Stimulated activated naive CD8-positive, alpha-beta T cell treated with anti-CD3 and anti-CD28 coated beads, Interleukin-15, Interleukin-2, amounts not matched to agents 100 ng/mL and 50 ng/mL, for 24 hours (primary cell): ENCODE data around the gene SNX4.
"Not testable (repeated sequence)": the region's sequence is repeated elsewhere in the genome, so short reads cannot be mapped to it uniquely, and the experiment has no call there.

Experiments
- H3K27ac Mint-ChIP-seq: one replicate; pipeline ENCODE4 v1.8.0; 2021; ENCODE audit warnings: mild to moderate bottlenecking, mixed read lengths
- H3K27me3 Mint-ChIP-seq: one replicate; pipeline ENCODE4 v1.8.0; 2021; ENCODE audit warnings: mixed read lengths
- H3K36me3 Mint-ChIP-seq: one replicate; pipeline ENCODE4 v1.8.0; 2021; ENCODE audit warnings: low read depth, mixed read lengths
- H3K4me1 Mint-ChIP-seq: one replicate; pipeline ENCODE4 v1.8.0; 2021; ENCODE audit warnings: low read depth, mixed read lengths
- H3K4me3 Mint-ChIP-seq: one replicate; pipeline ENCODE4 v1.8.0; 2021; ENCODE audit warnings: mild to moderate bottlenecking, mixed read lengths
- H3K9me3 Mint-ChIP-seq: one replicate; pipeline ENCODE4 v1.8.0; 2021; ENCODE audit warnings: mixed read lengths

Gene SNX4

DNA sequence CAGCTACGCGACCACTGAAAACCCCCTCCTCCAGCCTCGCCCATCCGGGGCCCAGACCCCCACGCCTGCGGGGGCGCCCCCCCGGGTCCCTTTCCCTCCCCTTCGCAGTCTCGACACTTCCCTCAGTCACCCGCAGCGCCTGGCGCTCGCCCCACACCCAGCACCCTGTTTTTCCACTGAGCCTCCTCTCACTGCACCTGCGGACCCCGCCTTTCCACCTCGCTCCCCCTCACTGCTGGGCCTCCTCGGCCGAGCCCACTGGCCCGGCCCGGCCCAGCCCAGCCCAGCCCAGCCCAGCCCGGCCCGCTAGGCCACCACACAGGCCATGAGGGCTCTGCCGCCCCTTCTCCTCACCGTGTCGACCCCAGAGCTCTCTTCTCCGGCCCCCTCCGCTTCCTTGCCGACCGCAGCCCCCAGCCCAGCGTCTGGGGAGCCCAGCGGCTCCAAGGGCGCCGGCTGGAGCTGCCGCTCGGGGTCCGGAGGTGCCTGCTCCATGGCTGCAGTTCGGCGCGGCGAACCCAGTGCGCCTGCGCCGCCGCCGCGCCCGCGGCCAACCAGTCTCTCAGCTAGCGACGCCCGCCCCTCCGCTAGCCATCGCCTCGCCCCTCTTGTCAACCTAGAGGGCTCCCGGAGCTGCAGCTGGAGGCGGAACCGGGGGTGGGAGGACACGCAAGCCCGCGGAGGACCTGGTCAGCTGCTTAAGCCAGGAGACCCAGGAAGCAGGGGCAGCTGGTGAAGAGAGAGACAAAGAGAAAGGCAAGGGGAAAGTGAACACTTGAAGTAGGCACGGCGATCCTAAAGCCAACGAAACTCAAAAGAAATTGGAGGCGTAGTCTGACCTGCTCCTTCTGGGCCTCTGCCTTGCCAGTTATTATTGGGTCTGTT is at the start of gene SNX4:
SNX4 (minus strand) TSS at position 525 of the 885 bp plus-strand sequence; CDS start at position 495, 30 bp downstream.
- Mint-ChIP-seq H3K4me1 (peaks cover 33% of the 10 kb centered on the region), H3K27me3 (no peaks in the 10 kb centered on the region), H3K9me3 (no peaks in the 10 kb centered on the region), H3K4me3 (peak within 1 kb of the TSS; percentile 98), H3K36me3 (peaks cover 19% of the 10 kb centered on the region), H3K27ac (peak within 1 kb of the TSS; percentile 95)

GRCh38 chr3:125556314-125556713 is 36.3 kb upstream of the SNX4 start:
- H3K4me3 Mint-ChIP-seq, result no peak overlapping the region
- H3K36me3 Mint-ChIP-seq, result peaks cover 43% of the 10 kb centered on the region
- H3K27me3 Mint-ChIP-seq, result no peaks in the 10 kb centered on the region
- peak overlapping the region; percentile 78 for H3K27ac Mint-ChIP-seq
- peaks cover 9% of the 10 kb centered on the region for H3K4me1 Mint-ChIP-seq
- H3K9me3 Mint-ChIP-seq, result no peaks in the 10 kb centered on the region

GRCh38 chr3:125552401-125552800 is 32.4 kb upstream of the SNX4 start:
- Mint-ChIP-seq H3K27me3 (no peaks in the 10 kb centered on the region), H3K27ac (no peak overlapping the region), H3K36me3 (peaks cover 34% of the 10 kb centered on the region), H3K4me3 (no peak overlapping the region), H3K4me1 (peaks cover 26% of the 10 kb centered on the region), H3K9me3 (no peaks in the 10 kb centered on the region)

DNA sequence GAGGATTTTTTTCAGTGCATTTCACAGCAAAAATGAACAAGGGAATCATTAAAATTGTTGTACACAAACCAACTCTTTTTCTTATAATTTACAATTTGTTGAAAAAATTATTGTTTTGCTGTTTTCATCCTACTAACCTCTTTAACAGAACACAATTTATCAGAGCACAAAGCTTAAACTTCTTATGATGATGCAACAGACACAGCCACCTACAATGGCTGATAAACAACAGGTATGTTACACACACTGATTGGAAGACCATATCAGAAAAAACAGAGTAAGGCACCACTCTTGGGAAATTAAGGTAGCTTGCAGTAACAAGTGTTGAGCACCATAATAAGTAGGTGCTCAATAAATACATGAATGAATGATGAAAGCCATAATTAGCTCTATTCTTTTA is 8.9 kb upstream of the SNX4 start:
- Mint-ChIP-seq H3K27me3 (no peaks in the 10 kb centered on the region), H3K4me1 (no peaks in the 10 kb centered on the region), H3K36me3 (peaks cover 19% of the 10 kb centered on the region), H3K9me3 (no peaks in the 10 kb centered on the region), H3K4me3 (no peak overlapping the region), H3K27ac (no peak overlapping the region)

- no peak overlapping the region for H3K27ac Mint-ChIP-seq
- H3K4me3 Mint-ChIP-seq, result no peak overlapping the region
- no peaks in the 10 kb centered on the region for H3K27me3 Mint-ChIP-seq
- no peaks in the 10 kb centered on the region for H3K9me3 Mint-ChIP-seq
- peaks cover 9% of the 10 kb centered on the region for H3K36me3 Mint-ChIP-seq
- H3K4me1 Mint-ChIP-seq, result peaks cover 4% of the 10 kb centered on the region
These were observed 5.2 kb upstream of the SNX4 start for GRCh38 chr3:125525153-125525552.

DNA sequence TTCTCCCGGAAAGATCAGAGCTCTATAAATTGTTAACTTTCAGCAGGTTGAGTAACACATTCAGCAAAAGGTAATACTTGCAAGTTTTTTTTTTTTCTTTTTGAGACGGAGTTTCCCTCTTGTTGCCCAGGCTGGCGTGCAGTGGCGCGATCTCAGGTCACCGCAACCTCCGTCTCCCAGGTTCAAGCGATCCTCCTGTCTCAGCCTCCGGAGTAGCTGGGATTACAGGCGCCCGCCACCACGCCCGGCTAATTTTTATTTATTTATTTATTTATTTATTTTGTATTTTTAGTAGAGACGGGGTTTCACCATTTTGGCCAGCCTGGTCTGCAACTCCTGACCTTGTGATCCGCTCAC is 539 bp upstream of the SNX4 start:
- peaks cover 19% of the 10 kb centered on the region for H3K36me3 Mint-ChIP-seq
- not testable (repeated sequence) for H3K9me3 Mint-ChIP-seq, H3K27me3 Mint-ChIP-seq
- peak overlapping the region; percentile 95 for H3K27ac Mint-ChIP-seq
- H3K4me1 Mint-ChIP-seq, result peaks cover 33% of the 10 kb centered on the region
- H3K4me3 Mint-ChIP-seq, result peak overlapping the region; percentile 98

DNA sequence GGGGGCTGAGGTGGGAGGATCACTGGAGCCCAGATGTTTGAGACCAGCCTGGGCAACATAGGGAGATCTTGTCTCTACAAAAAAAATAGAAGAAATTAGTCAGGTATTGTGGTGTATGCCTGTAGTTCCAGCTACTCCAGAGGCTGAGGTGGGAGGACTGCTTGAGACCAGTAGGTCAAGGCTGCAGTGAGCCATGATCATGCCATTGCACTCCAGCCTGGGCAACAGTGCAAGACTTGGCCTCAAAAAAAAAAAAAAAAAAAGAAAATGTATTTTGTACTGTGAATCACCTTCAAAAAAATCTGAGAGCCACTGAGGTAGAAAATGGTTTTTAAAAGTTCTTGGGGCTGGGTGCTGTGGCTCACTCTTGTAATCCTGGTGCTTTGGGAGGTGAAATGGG is 4.6 kb downstream of the SNX4 start:
- H3K9me3 Mint-ChIP-seq, result no peaks in the 10 kb centered on the region
- H3K27ac Mint-ChIP-seq, result no peak overlapping the region
- no peaks in the 10 kb centered on the region for H3K27me3 Mint-ChIP-seq
- peaks cover 40% of the 10 kb centered on the region for H3K36me3 Mint-ChIP-seq
- H3K4me3 Mint-ChIP-seq, result no peak overlapping the region
- peaks cover 62% of the 10 kb centered on the region for H3K4me1 Mint-ChIP-seq

DNA sequence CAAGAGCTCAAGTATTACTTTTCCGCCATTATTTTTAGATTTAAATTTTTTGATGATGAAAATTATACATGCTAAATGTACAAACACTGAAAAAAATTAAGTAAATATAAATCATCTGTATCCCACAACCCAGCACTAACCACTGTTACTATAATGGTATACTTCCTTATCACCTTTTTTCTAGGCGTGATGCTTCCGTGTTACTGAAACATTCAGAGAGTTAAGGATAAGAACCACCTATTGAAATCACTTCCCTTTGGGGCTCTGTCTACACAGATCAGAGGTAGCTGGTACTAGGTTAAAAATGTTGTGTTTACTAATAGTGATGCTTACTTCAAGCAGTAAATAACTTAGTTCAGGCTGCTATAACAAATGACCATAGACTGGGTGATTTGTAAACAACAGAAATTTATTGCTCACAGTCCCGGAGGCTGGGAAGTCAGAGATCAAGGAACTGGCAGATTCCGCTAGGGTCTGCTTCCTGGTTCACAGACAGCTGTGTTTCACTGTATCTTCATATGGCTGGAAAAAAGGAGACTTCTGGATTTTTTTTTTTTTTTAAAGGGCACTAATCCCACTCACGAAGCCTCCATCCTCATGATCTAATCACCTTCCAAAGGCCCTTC is 6.4 kb downstream of the SNX4 start:
- Mint-ChIP-seq H3K9me3 (no peaks in the 10 kb centered on the region), H3K4me1 (peaks cover 51% of the 10 kb centered on the region), H3K4me3 (no peak overlapping the region), H3K36me3 (peaks cover 55% of the 10 kb centered on the region), H3K27me3 (no peaks in the 10 kb centered on the region), H3K27ac (no peak overlapping the region)

DNA sequence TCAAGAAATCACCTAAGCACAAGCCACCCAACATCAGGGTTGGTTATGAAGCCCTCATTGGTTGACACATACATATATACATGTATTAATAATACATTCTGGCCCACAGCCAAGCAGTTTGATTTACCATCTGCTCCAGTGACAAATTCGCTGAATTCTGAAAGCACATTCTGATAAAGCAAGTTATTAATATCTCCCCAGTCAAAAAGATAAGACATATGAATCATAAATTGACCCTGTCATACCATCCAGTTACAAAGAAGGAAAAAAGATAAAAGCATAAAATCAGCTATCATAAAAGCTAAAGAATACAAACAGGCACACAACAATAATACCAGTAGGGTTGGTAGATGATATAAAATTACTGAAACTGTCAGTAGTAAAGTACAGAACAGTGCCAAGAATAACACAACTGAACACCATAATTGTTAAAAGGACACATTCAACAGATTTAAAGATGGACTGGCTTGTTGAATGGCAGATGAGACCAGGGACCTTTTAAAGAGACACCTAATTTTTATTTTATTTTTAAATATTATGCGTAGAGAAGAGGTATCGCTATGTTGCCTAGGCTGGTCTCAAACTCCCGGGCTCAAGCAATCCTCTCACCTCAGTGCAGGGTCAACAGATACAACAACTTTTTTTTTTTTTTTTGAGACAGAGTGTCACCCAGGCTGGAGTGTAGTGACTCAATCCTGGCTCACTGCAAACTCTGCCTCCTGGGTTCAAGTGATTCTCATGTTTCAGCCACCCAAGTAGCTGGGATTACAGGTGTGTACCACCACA is 7.7 kb downstream of the SNX4 start:
- Mint-ChIP-seq H3K27ac (peak overlapping the region; percentile 81), H3K27me3 (no peaks in the 10 kb centered on the region), H3K9me3 (peaks cover 3% of the 10 kb centered on the region), H3K36me3 (peaks cover 64% of the 10 kb centered on the region), H3K4me1 (peaks cover 47% of the 10 kb centered on the region), H3K4me3 (peak overlapping the region; percentile 4)

DNA sequence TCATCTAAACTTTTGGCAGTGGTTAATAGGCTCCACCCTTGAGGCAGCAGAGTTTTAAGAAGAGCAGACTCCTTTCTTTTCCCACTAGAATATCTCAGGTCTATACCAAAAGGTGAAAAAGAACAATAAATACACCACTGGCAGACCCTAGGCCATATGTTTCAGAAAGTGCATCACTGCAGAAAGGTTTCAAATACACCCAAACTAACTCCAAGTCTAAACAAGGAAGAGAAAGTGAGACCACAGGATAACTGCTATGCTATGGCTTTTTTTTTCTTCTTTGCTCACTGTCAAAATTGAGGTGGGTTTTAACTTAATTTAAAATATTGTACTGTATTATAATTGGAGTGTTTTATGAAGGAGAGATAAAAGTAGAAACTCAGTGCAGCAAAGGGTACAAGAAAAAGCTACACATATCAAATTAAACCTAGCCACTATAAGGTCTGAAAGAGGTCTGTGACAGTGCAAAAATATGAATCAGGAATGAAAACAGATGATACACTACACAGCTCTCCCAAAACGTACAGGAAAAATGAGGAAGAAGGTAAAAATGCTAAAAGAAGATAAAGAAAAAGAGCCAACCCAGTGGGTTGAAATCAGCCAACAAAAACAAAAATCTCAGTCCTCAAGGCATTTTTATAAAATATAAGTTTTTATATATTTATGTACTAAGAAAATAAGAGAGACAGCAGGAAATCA is 8.4 kb downstream of the SNX4 start:
- Mint-ChIP-seq H3K36me3 (peaks cover 64% of the 10 kb centered on the region), H3K27me3 (no peaks in the 10 kb centered on the region), H3K9me3 (peaks cover 6% of the 10 kb centered on the region), H3K27ac (peak overlapping the region; percentile 61), H3K4me3 (peak overlapping the region; percentile 5), H3K4me1 (peaks cover 43% of the 10 kb centered on the region)

DNA sequence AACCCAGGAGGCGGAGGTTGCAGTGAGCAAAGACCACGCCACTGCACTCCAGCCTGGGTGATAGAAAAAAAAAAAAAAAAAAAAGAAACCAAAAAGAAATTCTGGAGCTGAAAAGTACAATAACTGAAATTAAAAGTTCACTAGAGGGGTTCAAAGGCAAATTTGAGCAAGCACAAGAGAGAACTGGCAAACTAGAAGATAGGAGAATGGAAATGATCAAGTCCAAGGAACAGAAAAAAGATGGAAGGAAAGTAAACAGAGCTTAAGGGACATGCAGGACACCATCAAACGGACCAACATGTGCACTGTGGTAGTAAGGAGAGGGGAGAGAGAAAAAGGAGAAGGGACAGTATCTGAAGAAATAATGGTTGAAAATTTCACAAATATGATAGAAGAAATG is 12.9 kb downstream of the SNX4 start:
- peaks cover 6% of the 10 kb centered on the region for H3K9me3 Mint-ChIP-seq
- H3K36me3 Mint-ChIP-seq, result peaks cover 70% of the 10 kb centered on the region
- no peak overlapping the region for H3K4me3 Mint-ChIP-seq
- H3K4me1 Mint-ChIP-seq, result peaks cover 28% of the 10 kb centered on the region
- no peaks in the 10 kb centered on the region for H3K27me3 Mint-ChIP-seq
- H3K27ac Mint-ChIP-seq, result no peak overlapping the region

DNA sequence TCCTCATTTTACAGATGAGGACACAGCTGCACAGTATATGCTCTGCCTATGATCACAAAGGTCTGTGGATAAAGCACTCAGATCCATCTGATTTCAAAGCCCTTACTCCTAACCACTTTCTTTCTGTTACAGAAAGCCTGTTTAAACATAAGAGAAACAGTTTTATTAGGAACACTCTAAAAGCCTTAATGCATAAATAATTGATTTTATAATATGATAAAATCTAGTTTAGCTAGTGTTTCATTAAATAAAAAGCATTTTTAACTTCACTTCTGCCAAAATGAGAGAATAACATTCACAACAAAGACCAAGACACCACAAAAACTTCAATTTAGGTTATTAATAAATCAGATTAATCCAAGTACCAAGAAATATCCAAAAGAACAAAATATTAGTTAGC is 21.4 kb downstream of the SNX4 start:
- Mint-ChIP-seq H3K36me3 (peaks cover 60% of the 10 kb centered on the region), H3K27ac (no peak overlapping the region), H3K4me1 (no peaks in the 10 kb centered on the region), H3K4me3 (no peak overlapping the region), H3K27me3 (no peaks in the 10 kb centered on the region), H3K9me3 (no peaks in the 10 kb centered on the region)

DNA sequence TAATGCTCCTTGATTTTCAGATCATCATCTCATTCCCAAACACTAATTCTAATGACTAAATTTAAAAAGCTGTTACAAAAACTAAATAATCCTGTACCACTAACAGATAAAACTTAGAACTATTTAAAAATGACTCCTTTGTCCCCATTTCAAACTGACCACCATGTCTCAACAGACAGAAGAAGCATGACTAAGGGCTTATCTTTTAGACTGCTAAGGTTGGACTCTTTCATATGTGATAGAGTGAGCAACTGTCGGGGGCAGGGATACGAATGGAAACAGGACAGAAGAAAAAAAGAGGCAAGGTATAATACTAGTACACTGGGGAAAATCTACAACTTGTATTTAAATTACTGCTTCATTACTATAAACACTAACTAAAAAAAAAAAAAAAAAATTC is 23.3 kb downstream of the SNX4 start:
- Mint-ChIP-seq H3K9me3 (no peaks in the 10 kb centered on the region), H3K27me3 (no peaks in the 10 kb centered on the region), H3K4me3 (no peak overlapping the region), H3K36me3 (peaks cover 52% of the 10 kb centered on the region), H3K4me1 (no peaks in the 10 kb centered on the region), H3K27ac (no peak overlapping the region)

- Mint-ChIP-seq H3K9me3 (no peaks in the 10 kb centered on the region), H3K4me1 (no peaks in the 10 kb centered on the region), H3K27me3 (no peaks in the 10 kb centered on the region), H3K4me3 (no peak overlapping the region), H3K27ac (no peak overlapping the region), H3K36me3 (peaks cover 25% of the 10 kb centered on the region)
These were observed 37.6 kb downstream of the SNX4 start for GRCh38 chr3:125482406-125482805.
